ENCODE data around the gene ZNF74.

ZNF74 gene

GRCh38 chr22:20451920-20452319 lies 58.0 kb downstream of the ZNF74 start:
- Histone ChIP-seq H3K27me3 (ENCODE audit: insufficient read depth, low read depth) (no peaks in the 10 kb centered on the region), H3K36me3 (ENCODE audit: insufficient read depth) (no peaks in the 10 kb centered on the region), H3K79me2 (ENCODE audit: insufficient read depth, low read depth) (no peaks in the 10 kb centered on the region), H3K4me2 (no peak overlapping the region), H2AFZ (ENCODE audit: low read depth) (no peak overlapping the region), H4K20me1 (ENCODE audit: insufficient read depth) (no peaks in the 10 kb centered on the region), H3K27ac (no peak overlapping the region), H3K4me3 (IDR thresholded peaks at IDR 0.05; ENCODE audit: insufficient read depth, low read depth, low read length) (no peak overlapping the region), H3K4me1 (ENCODE audit: low read depth, poor library complexity, severe bottlenecking) (peaks cover 6% of the 10 kb centered on the region), H3K9ac (no peak overlapping the region)
- TF ChIP-seq CTCF (conservative IDR thresholded peaks at IDR 0.05; ENCODE audit: low read depth, low read length) = no peak

- H3K4me1 ChIP-seq (ENCODE audit: low read depth, poor library complexity, severe bottlenecking) = peaks cover 6% of the 10 kb centered on the region
- no peak overlapping the region for H3K4me3 ChIP-seq (IDR thresholded peaks at IDR 0.05; ENCODE audit: insufficient read depth, low read depth, low read length)
- no peaks in the 10 kb centered on the region for H3K36me3 ChIP-seq (ENCODE audit: insufficient read depth)
- no peak overlapping the region for H3K9ac ChIP-seq
- H3K27ac ChIP-seq = no peak overlapping the region
- no peaks in the 10 kb centered on the region for H4K20me1 ChIP-seq (ENCODE audit: insufficient read depth)
- TF ChIP-seq CTCF (conservative IDR thresholded peaks at IDR 0.05; ENCODE audit: low read depth, low read length) = no peak
- H2AFZ ChIP-seq (ENCODE audit: low read depth) = no peak overlapping the region
- H3K27me3 ChIP-seq (ENCODE audit: insufficient read depth, low read depth) = no peaks in the 10 kb centered on the region
- no peaks in the 10 kb centered on the region for H3K79me2 ChIP-seq (ENCODE audit: insufficient read depth, low read depth)
- H3K4me2 ChIP-seq = no peak overlapping the region
Measured at GRCh38 chr22:20453222-20453621, 59.3 kb downstream of the ZNF74 start.

- Histone ChIP-seq H3K9ac (no peak overlapping the region), H2AFZ (ENCODE audit: low read depth) (no peak overlapping the region), H3K27me3 (ENCODE audit: insufficient read depth, low read depth) (no peaks in the 10 kb centered on the region), H3K79me2 (ENCODE audit: insufficient read depth, low read depth) (no peaks in the 10 kb centered on the region), H3K4me3 (IDR thresholded peaks at IDR 0.05; ENCODE audit: insufficient read depth, low read depth, low read length) (no peak overlapping the region), H3K4me1 (ENCODE audit: low read depth, poor library complexity, severe bottlenecking) (peaks cover 6% of the 10 kb centered on the region), H4K20me1 (ENCODE audit: insufficient read depth) (no peaks in the 10 kb centered on the region), H3K4me2 (no peak overlapping the region), H3K36me3 (ENCODE audit: insufficient read depth) (no peaks in the 10 kb centered on the region), H3K27ac (no peak overlapping the region)
- TF ChIP-seq CTCF (conservative IDR thresholded peaks at IDR 0.05; ENCODE audit: low read depth, low read length) = no peak
Measured at GRCh38 chr22:20455709-20456063, 61.7 kb downstream of the ZNF74 start.

- Histone ChIP-seq H3K27me3 (ENCODE audit: insufficient read depth, low read depth) (no peaks in the 10 kb centered on the region), H3K27ac (no peak overlapping the region), H3K9ac (no peak overlapping the region), H2AFZ (ENCODE audit: low read depth) (peak overlapping the region; percentile 32; the same call in 1 of the 2 replicates), H3K4me1 (ENCODE audit: low read depth, poor library complexity, severe bottlenecking) (peaks cover 6% of the 10 kb centered on the region), H3K36me3 (ENCODE audit: insufficient read depth) (no peaks in the 10 kb centered on the region), H4K20me1 (ENCODE audit: insufficient read depth) (no peaks in the 10 kb centered on the region), H3K4me3 (IDR thresholded peaks at IDR 0.05; ENCODE audit: insufficient read depth, low read depth, low read length) (no peak overlapping the region), H3K79me2 (ENCODE audit: insufficient read depth, low read depth) (no peaks in the 10 kb centered on the region), H3K4me2 (0 out of 2 replicates have a peak overlapping the region, but pooled peaks have one; percentile 25)
- peak; percentile 84 for TF ChIP-seq CTCF (conservative IDR thresholded peaks at IDR 0.05; ENCODE audit: low read depth, low read length)
Measured at GRCh38 chr22:20456064-20456721, 62.2 kb downstream of the ZNF74 start.
